K562 (cell line): ENCODE results near the gene FTL. TPM values are rescaled to one million over a fixed set of nuclear protein-coding genes. Genes with fewer than 3 reads are reported as not detected.
A peak's percentile ranks its signal among the peaks of the same experiment; 100 is the strongest.

Experiments used
- ATF1 ChIP-seq, 2 experiments: fragments of 450-650 bp in 1 of 2; IDR thresholded peaks; 2 replicates each; pipeline ENCODE4 v1.6.1; 2016; ENCODE audit warnings: missing compliant biosample characterization in 1 of 2, missing genetic modification characterization in 1 of 2
- BHLHE40 ChIP-seq: IDR thresholded peaks from 2 replicates; pipeline ENCODE4 v1.6.1; 2011; ENCODE audit warnings: low read length, improper control_type of control experiment
- CSDE1 ChIP-seq, 2 experiments: fragments of 450-650 bp; IDR thresholded peaks; 2 replicates each; pipeline ENCODE4 v1.6.1; 2016; ENCODE audit warnings: mild to moderate bottlenecking in 1 of 2
- CTCFL ChIP-seq: IDR thresholded peaks from 2 replicates; pipeline ENCODE4 v1.6.1; 2011; ENCODE audit warnings: borderline replicate concordance, low read depth, mild to moderate bottlenecking, moderate library complexity, low read length; ENCODE audit not compliant: insufficient read depth, poor library complexity, severe bottlenecking
- ELF1 ChIP-seq: fragments of 200-800 bp; sonication (Bioruptor generic); IDR thresholded peaks from 2 replicates; pipeline ENCODE4 v1.6.1; 2016; ENCODE audit warnings: missing genetic modification characterization, missing compliant biosample characterization
- EP400 ChIP-seq: fragments of 450-650 bp; IDR thresholded peaks from 2 replicates; pipeline ENCODE4 v1.6.1; 2017; ENCODE audit warnings: antibody characterized with exemption, mild to moderate bottlenecking, moderate library complexity
- HDAC1 ChIP-seq, 2 experiments: fragments of 450-650 bp; IDR thresholded peaks; 2 replicates each; pipeline ENCODE4 v1.6.1; 2016 to 2017; ENCODE audit warnings: inconsistent platforms in 1 of 2, mild to moderate bottlenecking in 1 of 2, moderate library complexity in 1 of 2
- HDAC2 ChIP-seq: fragments of 450-650 bp; IDR thresholded peaks from 2 replicates; pipeline ENCODE4 v1.6.1; 2016; ENCODE audit warnings: mild to moderate bottlenecking
- HDAC3 ChIP-seq: fragments of 450-650 bp; IDR thresholded peaks from 2 replicates; pipeline ENCODE4 v1.6.1; 2018; ENCODE audit warnings: borderline replicate concordance, mild to moderate bottlenecking, moderate library complexity; ENCODE audit not compliant: partially characterized antibody
- HMGN3 ChIP-seq: IDR thresholded peaks from 2 replicates; pipeline ENCODE4 v1.6.1; 2011; ENCODE audit warnings: borderline replicate concordance, low read depth, mild to moderate bottlenecking, mixed read lengths, low read length; ENCODE audit not compliant: insufficient read length; ENCODE audit errors: extremely low read depth
- KLF16 ChIP-seq: IDR thresholded peaks from 2 replicates; pipeline ENCODE4 v1.6.1; 2016; ENCODE audit warnings: antibody characterized with exemption
- SMARCC2 ChIP-seq: fragments of 450-650 bp; IDR thresholded peaks from 2 replicates; pipeline ENCODE4 v1.6.1; 2017; ENCODE audit warnings: antibody characterized with exemption, moderate library complexity, mild to moderate bottlenecking, low read depth
- TAF9B ChIP-seq: fragments of 450-650 bp; IDR thresholded peaks from 2 replicates; pipeline ENCODE4 v1.6.1; 2018; ENCODE audit warnings: mild to moderate bottlenecking; ENCODE audit not compliant: partially characterized antibody
- THAP7 ChIP-seq: fragments of 250-450 bp; sonication (Bioruptor Pico); IDR thresholded peaks from 2 replicates; pipeline ENCODE4 v1.5.0; 2021
- ZNF318 ChIP-seq, 2 experiments: fragments of 450-650 bp; IDR thresholded peaks; 2 replicates each; pipeline ENCODE4 v1.6.1; 2016; ENCODE audit warnings: mild to moderate bottlenecking in 2 of 2, borderline replicate concordance in 1 of 2, low read depth in 1 of 2, moderate library complexity in 1 of 2
- ZNF431 ChIP-seq: sonication (generic); formaldehyde crosslinking; IDR thresholded peaks from 2 replicates; pipeline ENCODE4 v1.8.0; 2022; ENCODE audit warnings: mild to moderate bottlenecking, missing genetic modification reagents
- ZNF785 ChIP-seq: fragments of 250-450 bp; sonication (Bioruptor Pico); IDR thresholded peaks from 2 replicates; pipeline ENCODE4 v1.4.0; 2020; ENCODE audit warnings: mild to moderate bottlenecking
- polyA plus RNA-seq, 8 experiments: library from polyadenylated mRNA; depleted of rRNA in 4 of 8; stranded (reverse) in 5 of 8; unstranded in 3 of 8; fragments of >200 nt; fragmentation: Nextera tagmentation in 2 of 8; fragmentation: Illumina TruSeq in 1 of 8; extraction: Ambion mirVana in 2 of 8; extraction: Trizol in 1 of 8; gene quantifications; 2 replicates each; pipeline versions ENCODE4 v1.2.1 to v1.2.3, GENCODE V29; 2011 to 2014; ENCODE audit warnings: inconsistent platforms in 1 of 8, missing spikeins in 1 of 8
- total RNA-seq, 7 experiments: library from RNA; depleted of rRNA in 6 of 7; stranded (reverse); fragments of >200 nt in 6 of 7; fragmentation: Illumina TruSeq in 2 of 7; extraction: Trizol in 2 of 7; gene quantifications; 2 replicates each; pipeline versions ENCODE4 v1.2.1 to v1.2.3, GENCODE V29; 2011 to 2021; ENCODE audit warnings: low replicate concordance in 1 of 7

Gene FTL
- total and polyA plus RNA-seq, 9 of the 15 experiments (the other 6 are each of a cell fraction or from before 2014, with no cell fraction given) = 1,231 to 27,415 (median 3,965) TPM

- TF ChIP-seq ZNF318 (IDR thresholded peaks at IDR 0.05; ENCODE audit: borderline replicate concordance in 1 of 2, low read depth in 1 of 2) (no peak), ZNF431 (peak; percentile 68; the same call in 1 of the 2 replicates), KLF16 (no peak), CTCFL (no peak), BHLHE40 (no peak), ATF1 (CRISPR knock-in tag; IDR thresholded peaks at IDR 0.05) (no peak), ATF1 (tag; IDR thresholded peaks at IDR 0.05) (no peak; the same call in 1 of the 2 replicates), TAF9B (no peak), ELF1 (tag) (no peak), CSDE1 (IDR thresholded peaks at IDR 0.05) (no peak), HDAC1 (IDR thresholded peaks at IDR 0.05) (0 out of 4 replicates have a peak, but pooled peaks of 1 of the 2 experiments have one; percentile 7), HDAC3 (peak; percentile 14), ZNF785 (CRISPR knock-in tag) (no peak), THAP7 (peak; percentile 53; the same call in 1 of the 2 replicates), HDAC2 (no peak), EP400 (no peak; the same call in 1 of the 2 replicates), SMARCC2 (no peak), HMGN3 (no peak)
These were observed 864 bp downstream of the FTL start (continued) for GRCh38 chr19:48965806-48966540.
